Activated T-helper 1 cell treated with anti-CD3 and anti-CD28 coated beads, Interleukin-12 subunit alpha, Interleukin-12 subunit beta, Interleukin-2, Interleukin-4 antibody, amounts not matched to agents 30 ng/mL and 10 ng/mL and 1 ng/mL, durations not matched to agents 14 hours and 24 hours and 36 hours (primary cell): ENCODE measurements around the gene ZBTB40. TPM values are rescaled to one million over a fixed set of nuclear protein-coding genes. Genes with fewer than 3 reads are reported as not detected.

ENCODE experiments used
- DNase-seq: peaks from one replicate; pipeline ENCODE4 v3.0.0; 2021; ENCODE audit warnings: low spot score
- H3K27ac Mint-ChIP-seq: one replicate; pipeline ENCODE4 v1.8.0; 2021; ENCODE audit warnings: mild to moderate bottlenecking, mixed read lengths
- H3K27me3 Mint-ChIP-seq: one replicate; pipeline ENCODE4 v1.8.0; 2022; ENCODE audit warnings: mild to moderate bottlenecking, moderate library complexity, mixed read lengths; ENCODE audit not compliant: insufficient read depth
- H3K36me3 Mint-ChIP-seq: one replicate; pipeline ENCODE4 v1.8.0; 2021; ENCODE audit warnings: low read depth, mixed read lengths
- H3K4me1 Mint-ChIP-seq: one replicate; pipeline ENCODE4 v1.8.0; 2021; ENCODE audit warnings: low read depth, mixed read lengths
- H3K4me3 Mint-ChIP-seq: one replicate; pipeline ENCODE4 v1.8.0; 2021; ENCODE audit warnings: mild to moderate bottlenecking, moderate library complexity, mixed read lengths
- H3K9me3 Mint-ChIP-seq: one replicate; pipeline ENCODE4 v1.8.0; 2021; ENCODE audit warnings: mixed read lengths
- intact Hi-C: fragments of 100-400 bp; cut with micrococcal nuclease; formaldehyde crosslinking; loops from one replicate; pipeline ENCODE4 v1.15.1; 2024
- total RNA-seq: library from RNA; stranded (reverse); gene quantifications from 2 replicates; pipeline ENCODE4 v1.2.3, GENCODE V29; 2022

ZBTB40 gene
- total RNA-seq, 1 donor from 2014 or later: 19.5 TPM

DNA sequence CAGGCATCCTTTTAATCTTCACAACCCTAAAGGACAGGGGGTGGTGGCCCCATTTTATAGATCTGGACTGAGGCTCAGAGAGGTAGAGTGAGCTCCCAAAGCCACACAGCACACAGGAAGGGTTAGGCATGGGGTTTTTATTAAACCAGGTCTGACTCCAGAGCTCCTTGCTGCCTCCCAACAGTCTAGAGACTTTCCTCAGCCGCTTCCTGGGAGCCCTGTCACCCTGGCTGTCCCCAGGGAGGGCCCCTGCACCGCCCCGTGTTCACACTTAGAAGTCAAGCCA lies 103.7 kb downstream of the ZBTB40 start:
- Mint-ChIP-seq H3K36me3 (no peaks in the 10 kb centered on the region), H3K9me3 (no peaks in the 10 kb centered on the region), H3K4me3 (no peak overlapping the region), H3K27ac (no peak overlapping the region), H3K4me1 (peaks cover 5% of the 10 kb centered on the region), H3K27me3 (peaks cover 30% of the 10 kb centered on the region)
- no peak for DNase-seq
- intact Hi-C loops: no loop called here

DNA sequence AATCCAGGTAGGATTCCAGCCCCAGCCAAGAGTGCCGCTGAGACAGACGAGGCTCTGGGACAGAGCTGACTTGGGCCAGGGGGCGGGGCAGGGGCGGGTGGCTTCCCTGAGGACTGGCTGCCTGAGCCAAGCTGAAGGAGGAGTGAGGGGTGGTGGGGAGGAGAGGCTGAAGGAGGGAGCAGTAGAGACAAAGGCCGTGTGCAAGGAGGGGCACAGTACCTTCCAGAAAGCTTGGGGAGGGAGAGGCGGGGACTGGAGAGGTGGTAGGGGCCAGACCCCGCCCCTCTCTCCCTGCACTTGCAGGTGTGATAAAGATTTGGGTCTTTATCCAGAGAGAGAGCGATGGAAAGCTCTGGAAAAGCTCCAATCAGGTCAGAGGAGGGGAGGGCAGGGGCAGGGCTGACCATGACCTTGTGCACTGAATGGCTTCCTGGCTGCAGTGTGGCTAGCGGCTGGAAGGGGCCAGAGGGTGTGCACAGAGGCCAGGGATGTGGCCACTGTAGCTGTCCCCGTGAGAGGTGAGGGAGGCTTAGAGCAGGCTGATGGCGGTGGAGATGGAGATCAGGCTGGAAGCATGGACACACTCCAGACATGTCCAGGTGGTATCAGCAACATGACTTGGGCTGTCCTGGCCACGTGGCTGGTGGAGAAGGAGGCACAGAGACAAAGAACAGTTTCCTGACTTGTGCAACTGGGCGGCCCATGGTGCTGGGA lies 104.9 kb downstream of the ZBTB40 start:
- H3K4me1 Mint-ChIP-seq: peaks cover 5% of the 10 kb centered on the region
- peaks cover 30% of the 10 kb centered on the region for H3K27me3 Mint-ChIP-seq
- DNase-seq: no peak
- H3K27ac Mint-ChIP-seq: no peak overlapping the region
- intact Hi-C loops: no loop called here
- no peak overlapping the region for H3K4me3 Mint-ChIP-seq
- no peaks in the 10 kb centered on the region for H3K9me3 Mint-ChIP-seq
- H3K36me3 Mint-ChIP-seq: no peaks in the 10 kb centered on the region

DNA sequence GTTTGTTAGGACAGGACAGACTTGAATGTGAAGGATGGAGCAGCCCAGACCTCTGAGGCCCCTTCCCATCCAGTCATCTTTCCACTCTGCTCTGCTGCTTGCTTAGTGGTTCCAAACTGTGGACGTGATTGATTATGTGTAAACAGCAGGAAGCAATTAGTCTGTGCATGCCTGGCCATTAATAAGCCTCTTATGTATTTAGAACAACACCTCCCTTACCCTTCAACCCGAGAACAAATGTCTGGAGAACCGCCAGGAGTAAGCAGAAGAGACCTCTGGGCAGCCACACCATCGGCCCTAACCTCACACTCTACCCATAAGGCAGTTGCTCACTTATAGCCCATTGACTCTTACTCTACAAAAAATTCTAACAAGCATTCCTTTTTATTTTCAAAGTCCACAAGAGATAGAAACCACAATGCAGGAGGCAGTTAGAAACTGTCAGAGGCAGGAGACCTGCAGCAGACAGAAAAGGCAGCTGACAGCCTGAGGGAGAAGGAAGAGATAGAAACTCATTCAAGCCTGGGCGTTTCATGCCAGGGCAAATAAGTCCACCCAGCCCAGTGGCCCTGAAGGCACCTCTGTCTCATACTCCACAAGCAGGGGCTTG lies 105.8 kb downstream of the ZBTB40 start:
- no peaks in the 10 kb centered on the region for H3K9me3 Mint-ChIP-seq
- no peaks in the 10 kb centered on the region for H3K36me3 Mint-ChIP-seq
- no peak overlapping the region for H3K4me3 Mint-ChIP-seq
- H3K27ac Mint-ChIP-seq: no peak overlapping the region
- intact Hi-C loops: no loop called here
- peaks cover 31% of the 10 kb centered on the region for H3K27me3 Mint-ChIP-seq
- no peak for DNase-seq
- peaks cover 5% of the 10 kb centered on the region for H3K4me1 Mint-ChIP-seq

GRCh38 chr1:22562584-22563583 lies 111.2 kb downstream of the ZBTB40 start, which contains the start of gene EPHA8:
EPHA8 (plus strand) TSS chr1:22563489; CDS start chr1:22563636, 147 bp downstream.
- no peaks in the 10 kb centered on the region for H3K4me1 Mint-ChIP-seq
- H3K27ac Mint-ChIP-seq: no peak within 1 kb of the TSS
- no peaks in the 10 kb centered on the region for H3K9me3 Mint-ChIP-seq
- no peak for DNase-seq
- H3K4me3 Mint-ChIP-seq: no peak within 1 kb of the TSS
- H3K36me3 Mint-ChIP-seq: no peaks in the 10 kb centered on the region
- intact Hi-C loops: no loop called here
- peaks cover 33% of the 10 kb centered on the region for H3K27me3 Mint-ChIP-seq

DNA sequence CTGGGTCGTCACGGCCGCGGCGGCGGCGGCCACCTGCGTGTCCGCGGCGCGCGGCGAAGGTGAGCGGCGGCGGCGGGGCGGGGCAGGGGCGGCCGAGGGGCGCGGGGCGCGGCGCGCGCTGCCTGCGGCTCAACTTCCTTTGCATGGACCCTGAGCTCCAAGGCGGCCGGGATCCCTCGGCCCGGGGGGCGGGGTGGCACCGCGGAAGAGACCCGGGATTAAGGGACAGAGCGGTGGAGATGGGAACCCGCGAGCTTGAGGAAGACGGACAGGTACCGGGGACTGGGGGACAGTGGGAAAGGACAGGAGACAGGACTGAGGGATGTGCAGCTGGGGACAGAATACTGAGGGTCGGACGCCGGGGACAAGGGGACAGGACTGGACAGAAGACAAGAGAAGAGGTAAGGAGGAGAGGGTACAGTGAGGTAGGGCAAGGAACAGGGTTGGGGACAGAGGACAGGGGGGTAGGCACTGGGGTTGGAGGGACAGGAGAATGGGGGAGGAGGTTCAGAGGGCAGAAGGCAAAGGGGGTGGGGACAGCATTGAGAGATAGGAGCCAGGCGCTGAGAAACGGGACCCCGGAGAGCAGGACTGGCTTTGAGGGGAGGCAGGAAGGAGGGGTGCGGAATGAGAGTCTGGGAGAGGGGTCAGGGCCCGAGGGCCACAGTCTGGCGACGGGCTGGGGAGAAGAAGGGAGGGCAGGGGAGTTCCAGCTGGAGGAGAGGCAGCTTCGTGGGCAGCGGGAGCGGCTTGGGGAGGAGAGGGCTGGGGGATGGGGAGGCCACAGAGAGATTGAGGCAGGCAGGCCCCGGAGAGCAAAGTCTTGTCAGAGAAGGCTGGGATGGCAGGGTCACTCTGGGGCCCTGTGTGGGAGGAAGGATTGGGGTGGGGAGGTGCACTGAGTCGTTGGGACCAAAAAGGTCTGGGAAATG lies 112.3 kb downstream of the ZBTB40 start:
- Mint-ChIP-seq H3K36me3 (no peaks in the 10 kb centered on the region), H3K4me1 (no peaks in the 10 kb centered on the region), H3K27me3 (peaks cover 30% of the 10 kb centered on the region), H3K9me3 (no peaks in the 10 kb centered on the region), H3K4me3 (no peak overlapping the region), H3K27ac (no peak overlapping the region)
- no peak for DNase-seq
- intact Hi-C loops: no loop called here

- intact Hi-C loops: no loop called here
- H3K4me3 Mint-ChIP-seq: no peak overlapping the region
- H3K4me1 Mint-ChIP-seq: no peaks in the 10 kb centered on the region
- no peak overlapping the region for H3K27ac Mint-ChIP-seq
- peaks cover 24% of the 10 kb centered on the region for H3K27me3 Mint-ChIP-seq
- no peaks in the 10 kb centered on the region for H3K9me3 Mint-ChIP-seq
- DNase-seq: no peak
- H3K36me3 Mint-ChIP-seq: no peaks in the 10 kb centered on the region
These were observed 114.5 kb downstream of the ZBTB40 start for GRCh38 chr1:22566161-22566560.

- peaks cover 23% of the 10 kb centered on the region for H3K27me3 Mint-ChIP-seq
- H3K27ac Mint-ChIP-seq: no peak overlapping the region
- H3K36me3 Mint-ChIP-seq: no peaks in the 10 kb centered on the region
- DNase-seq: no peak
- no peaks in the 10 kb centered on the region for H3K9me3 Mint-ChIP-seq
- intact Hi-C loops: no loop called here
- no peak overlapping the region for H3K4me3 Mint-ChIP-seq
- no peaks in the 10 kb centered on the region for H3K4me1 Mint-ChIP-seq
These were observed 115.5 kb downstream of the ZBTB40 start for GRCh38 chr1:22567197-22567596.

GRCh38 chr1:22567994-22568393 lies 116.3 kb downstream of the ZBTB40 start:
- peaks cover 16% of the 10 kb centered on the region for H3K27me3 Mint-ChIP-seq
- no peak overlapping the region for H3K4me3 Mint-ChIP-seq
- H3K9me3 Mint-ChIP-seq: no peaks in the 10 kb centered on the region
- intact Hi-C loops: no loop called here
- H3K4me1 Mint-ChIP-seq: no peaks in the 10 kb centered on the region
- H3K36me3 Mint-ChIP-seq: no peaks in the 10 kb centered on the region
- DNase-seq: no peak
- H3K27ac Mint-ChIP-seq: no peak overlapping the region

DNA sequence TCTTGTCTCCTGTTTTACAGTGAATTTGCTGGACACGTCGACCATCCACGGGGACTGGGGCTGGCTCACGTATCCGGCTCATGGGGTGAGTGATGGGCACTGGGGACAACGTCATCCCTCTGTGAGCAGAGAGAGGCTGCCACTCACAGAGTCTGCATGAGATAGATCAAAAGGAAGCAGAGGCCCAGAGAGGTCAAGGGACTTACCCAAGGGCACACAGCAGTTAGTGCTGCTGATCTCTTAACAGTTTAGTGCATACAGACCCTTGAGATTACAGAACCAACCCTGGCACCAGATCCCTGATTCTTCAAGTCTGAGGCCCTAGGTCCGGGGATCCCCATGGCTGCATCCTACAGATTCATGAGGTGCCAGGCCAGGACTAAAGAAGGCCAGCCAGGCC lies 117.6 kb downstream of the ZBTB40 start:
- H3K36me3 Mint-ChIP-seq: no peaks in the 10 kb centered on the region
- H3K27me3 Mint-ChIP-seq: peaks cover 11% of the 10 kb centered on the region
- H3K27ac Mint-ChIP-seq: no peak overlapping the region
- no peaks in the 10 kb centered on the region for H3K4me1 Mint-ChIP-seq
- DNase-seq: no peak
- H3K9me3 Mint-ChIP-seq: no peaks in the 10 kb centered on the region
- no peak overlapping the region for H3K4me3 Mint-ChIP-seq
- intact Hi-C loops: no loop called here

DNA sequence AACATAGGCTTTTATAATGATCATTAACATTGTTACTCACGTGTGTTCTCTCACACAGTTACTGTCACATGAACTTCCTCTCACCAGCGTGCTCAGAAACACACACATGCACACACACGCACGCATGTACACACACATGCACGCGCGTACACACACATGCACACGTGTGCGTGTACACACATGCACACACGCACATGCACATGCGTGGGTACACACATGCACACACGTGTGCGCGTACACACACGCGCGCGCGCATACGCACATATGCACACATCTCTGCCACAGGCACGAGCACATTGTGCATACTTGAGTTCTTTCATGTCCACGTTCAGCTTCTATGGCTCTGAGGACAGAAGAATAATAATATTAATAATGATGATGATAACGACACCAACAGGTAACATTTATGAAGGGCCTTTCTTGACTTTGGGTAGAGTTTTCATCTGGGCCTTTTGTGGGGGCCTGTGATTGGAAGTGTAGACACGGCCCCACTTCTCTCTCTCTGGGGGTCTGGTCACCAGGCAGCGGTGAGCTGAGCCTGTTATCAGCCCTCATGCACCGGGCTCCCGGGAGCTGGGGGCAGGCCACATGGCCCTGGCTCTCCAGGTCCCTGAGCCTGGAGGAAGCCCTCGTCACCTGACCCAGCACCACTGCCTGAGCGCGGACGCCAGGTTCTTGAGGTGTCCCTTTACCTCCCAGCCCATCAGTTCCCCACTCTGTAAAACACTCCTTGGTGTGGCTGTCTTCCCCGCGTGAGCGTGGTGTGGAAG lies 118.7 kb downstream of the ZBTB40 start:
- no peaks in the 10 kb centered on the region for H3K9me3 Mint-ChIP-seq
- H3K36me3 Mint-ChIP-seq: no peaks in the 10 kb centered on the region
- DNase-seq: no peak
- H3K4me3 Mint-ChIP-seq: no peak overlapping the region
- peaks cover 4% of the 10 kb centered on the region for H3K27me3 Mint-ChIP-seq
- no peak overlapping the region for H3K27ac Mint-ChIP-seq
- H3K4me1 Mint-ChIP-seq: no peaks in the 10 kb centered on the region
- intact Hi-C loops: no loop called here

- Mint-ChIP-seq H3K4me1 (no peaks in the 10 kb centered on the region), H3K27ac (no peak overlapping the region), H3K36me3 (no peaks in the 10 kb centered on the region), H3K4me3 (no peak overlapping the region), H3K9me3 (peaks cover 8% of the 10 kb centered on the region), H3K27me3 (no peaks in the 10 kb centered on the region)
- intact Hi-C loops: no loop called here
- no peak for DNase-seq
These were observed 121.2 kb downstream of the ZBTB40 start for GRCh38 chr1:22572818-22573217.

GRCh38 chr1:22573237-22573636 lies 121.6 kb downstream of the ZBTB40 start:
- peaks cover 12% of the 10 kb centered on the region for H3K9me3 Mint-ChIP-seq
- H3K4me1 Mint-ChIP-seq: no peaks in the 10 kb centered on the region
- H3K4me3 Mint-ChIP-seq: no peak overlapping the region
- intact Hi-C loops: no loop called here
- DNase-seq: no peak
- H3K27ac Mint-ChIP-seq: no peak overlapping the region
- H3K27me3 Mint-ChIP-seq: no peaks in the 10 kb centered on the region
- H3K36me3 Mint-ChIP-seq: no peaks in the 10 kb centered on the region
